ENCODE data around the gene RAB7B. TPM values are rescaled to one million over a fixed set of nuclear protein-coding genes. Genes with fewer than 3 reads are reported as not detected.

Gene RAB7B
- total and polyA plus RNA-seq, 2 of the 13 experiments (the other 11 are each of a cell fraction or from before 2014, with no cell fraction given): 0.05 to 0.46 TPM

GRCh38 chr1:205939690-205940330 lies 63.4 kb downstream of the RAB7B start (continued):
- TF ChIP-seq ATF6 (CRISPR knock-in tag; conservative IDR thresholded peaks at IDR 0.05): no peak

- POLR2A ChIA-PET: no interaction called here
- Histone ChIP-seq H3K4me1 (ENCODE audit: insufficient read depth, low read length) (peaks cover 19% of the 10 kb centered on the region), H3K36me3 (replicated peaks in 1 of 2; ENCODE audit: control insufficient read depth in 1 of 2, insufficient read depth in 2 of 2, low read length in 2 of 2) (no peaks in the 10 kb centered on the region), H3K9ac (ENCODE audit: insufficient read depth, low read depth, low read length) (no peak overlapping the region), H3K4me3 (replicated peaks in 1 of 3; ENCODE audit: insufficient read depth in 1 of 3, low read depth in 2 of 3, low read length in 3 of 3) (no peak overlapping the region), H3K79me2 (ENCODE audit: insufficient read depth, low read length) (no peaks in the 10 kb centered on the region), H3K9me3 (ENCODE audit: low read length) (no peaks in the 10 kb centered on the region), H2AFZ (ENCODE audit: low read length) (no peak overlapping the region), H4K20me1 (ENCODE audit: insufficient read depth, low read length) (no peaks in the 10 kb centered on the region), H3K27ac (ENCODE audit: extremely low read length, insufficient read depth, low read length) (no peak overlapping the region), H3K27me3 (ENCODE audit: control insufficient read depth in 1 of 2, insufficient read depth in 2 of 2, low read length in 2 of 2) (peaks cover 5 to 49% of the 10 kb centered on the region in 2 experiments; a peak in 4 of 5 replicates), H3K4me2 (ENCODE audit: low read depth, low read length) (no peak overlapping the region)
- no peak for DNase-seq (ENCODE audit: low spot score)
- BruUV-seq (replicated peaks): no TSS peak
- in situ Hi-C loops (cut with HindIII; ENCODE audit: extremely low pct_ligation_motif_present, low pct_unique_long_range_greater_than_20kb): no loop called here
- ATAC-seq: no peak
- CTCF ChIA-PET (ENCODE audit: low intra/inter-chr PET ratio, low total read pairs): no interaction called here
- intact Hi-C loops (cut with micrococcal nuclease; ENCODE audit: unreplicated experiment): no loop called here
- WGBS (ENCODE audit: low lambda C conversion rate): 24% methylated on average over 1 of the region's 1 CpG
- no peak for FAIRE-seq
- TF ChIP-seq RFXAP (CRISPR knock-in tag; IDR thresholded peaks at IDR 0.05; ENCODE audit: borderline replicate concordance) (no peak), BATF2 (CRISPR knock-in tag; IDR thresholded peaks at IDR 0.05) (no peak), ZNF24 (IDR thresholded peaks at IDR 0.05) (no peak), DDIT3 (CRISPR knock-in tag; IDR thresholded peaks at IDR 0.05) (no peak), ZNF574 (CRISPR knock-in tag; IDR thresholded peaks at IDR 0.05) (no peak), FOXO4 (CRISPR knock-in tag; conservative IDR thresholded peaks at IDR 0.05) (no peak), WIZ (CRISPR knock-in tag; IDR thresholded peaks at IDR 0.05) (no peak), ZFP36 (IDR thresholded peaks at IDR 0.05; ENCODE audit: borderline replicate concordance, low read depth, low read length, partially characterized antibody) (no peak), ZBTB46 (CRISPR knock-in tag; IDR thresholded peaks at IDR 0.05; ENCODE audit: borderline replicate concordance) (no peak), CREM (IDR thresholded peaks at IDR 0.05) (no peak), CREM (CRISPR knock-in tag; IDR thresholded peaks at IDR 0.05) (no peak), ZNF432 (CRISPR knock-in tag; IDR thresholded peaks at IDR 0.05; ENCODE audit: borderline replicate concordance) (no peak)
Observed at GRCh38 chr1:205938682-205939081, 64.5 kb downstream of the RAB7B start.
